PC-3 (cell line): ENCODE data around the gene SH3PXD2A.

Experiments used
- CTCF ChIP-seq: fragments of 300-600 bp; sonication (generic); conservative IDR thresholded peaks from 2 replicates; pipeline ENCODE4 v1.5.1; 2017; ENCODE audit warnings: antibody characterized with exemption, low read depth, mild to moderate bottlenecking, low read length
- EZH2 ChIP-seq: fragments of 300-600 bp; sonication (generic); IDR thresholded peaks from one replicate; pipeline ENCODE4 v1.6.1; 2017; ENCODE audit warnings: antibody characterized with exemption, mild to moderate bottlenecking, low read length; ENCODE audit not compliant: unreplicated experiment
- EZH2phosphoT487 ChIP-seq: fragments of 300-600 bp; sonication (generic); IDR thresholded peaks from 2 replicates; pipeline ENCODE4 v1.6.1; 2018; ENCODE audit warnings: mild to moderate bottlenecking, antibody characterized with exemption, low read length, borderline replicate concordance

GRCh38 chr10:103651333-103651732 lies 204.0 kb downstream of the SH3PXD2A start:
- TF ChIP-seq CTCF = no peak
- TF ChIP-seq EZH2 = no peak
- no peak for TF ChIP-seq EZH2phosphoT487
